Cardiac muscle cell (in vitro differentiated cells and primary cell): ENCODE measurements around the gene NINJ2. TPM values are rescaled to one million over a fixed set of nuclear protein-coding genes. Genes with fewer than 3 reads are reported as not detected.

ENCODE experiments used
- DNase-seq, 2 donors: peaks; one replicate each; pipeline versions ENCODE4 v3.0.0 to v3.0.0-alpha.2; 2010 to 2017; ENCODE audit warnings: low read depth in 1 of 2, low spot score in 1 of 2
- H3K27ac ChIP-seq: fragments of 200-600 bp; sonication (generic); 2 replicates; pipeline ENCODE4 v1.5.1; 2016
- H3K27me3 ChIP-seq: fragments of 200-600 bp; sonication (generic); 2 replicates; pipeline ENCODE4 v1.6.0; 2016; ENCODE audit warnings: control low read depth
- H3K36me3 ChIP-seq: fragments of 200-600 bp; sonication (generic); 2 replicates; pipeline ENCODE4 v1.5.1; 2016; ENCODE audit warnings: control low read depth
- H3K4me1 ChIP-seq: fragments of 200-600 bp; sonication (generic); 2 replicates; pipeline ENCODE4 v1.8.1; 2017; ENCODE audit warnings: low read depth, mild to moderate bottlenecking, mixed run types
- H3K4me3 ChIP-seq: fragments of 200-600 bp; sonication (generic); 2 replicates; pipeline ENCODE4 v1.5.1; 2016; ENCODE audit warnings: mild to moderate bottlenecking
- H3K9me3 ChIP-seq: fragments of 200-600 bp; sonication (generic); 2 replicates; pipeline ENCODE4 v1.5.1; 2017; ENCODE audit warnings: low read depth, mild to moderate bottlenecking, control low read depth
- CTCF ChIP-seq: IDR thresholded peaks from 2 replicates; pipeline ENCODE4 v1.5.1; 2012; ENCODE audit warnings: low read depth, mild to moderate bottlenecking, low read length
- polyA plus RNA-seq: library from polyadenylated mRNA; unstranded; fragments of >200 nt; fragmentation: Nextera tagmentation; extraction: Ambion mirVana; gene quantifications from 2 replicates; pipeline ENCODE4 v1.2.1, GENCODE V29; 2016
- total RNA-seq: library from RNA; depleted of rRNA; stranded (reverse); fragments of >200 nt; gene quantifications from 2 replicates; pipeline ENCODE4 v1.2.3, GENCODE V29; 2016

The NINJ2 gene
- total and polyA plus RNA-seq, 2 experiments from 2014 or later = 2.3 TPM; not detected in 1

GRCh38 chr12:526089-526488 is 137.2 kb downstream of the NINJ2 start:
- Histone ChIP-seq H3K4me1 (peaks cover 11% of the 10 kb centered on the region), H3K4me3 (no peak overlapping the region), H3K27ac (no peak overlapping the region), H3K27me3 (no peaks in the 10 kb centered on the region), H3K9me3 (no peaks in the 10 kb centered on the region), H3K36me3 (no peaks in the 10 kb centered on the region)
- no peak for TF ChIP-seq CTCF
- DNase-seq = no peak

- no peaks in the 10 kb centered on the region for H3K9me3 ChIP-seq
- H3K27me3 ChIP-seq = no peaks in the 10 kb centered on the region
- peak overlapping the region; percentile 13 for H3K27ac ChIP-seq
- no peaks in the 10 kb centered on the region for H3K36me3 ChIP-seq
- no peak for DNase-seq
- H3K4me3 ChIP-seq = no peak overlapping the region
- TF ChIP-seq CTCF = no peak
- H3K4me1 ChIP-seq = peaks cover 11% of the 10 kb centered on the region
Observed at GRCh38 chr12:524167-524951, 138.9 kb downstream of the NINJ2 start.

GRCh38 chr12:522692-523378 is 140.4 kb downstream of the NINJ2 start:
- no peak for TF ChIP-seq CTCF
- Histone ChIP-seq H3K27me3 (no peaks in the 10 kb centered on the region), H3K36me3 (no peaks in the 10 kb centered on the region), H3K27ac (peak overlapping the region; percentile 43), H3K4me1 (peaks cover 7% of the 10 kb centered on the region), H3K4me3 (no peak overlapping the region), H3K9me3 (no peaks in the 10 kb centered on the region)
- DNase-seq = no peak

GRCh38 chr12:520119-520518 is 143.1 kb downstream of the NINJ2 start:
- H3K27ac ChIP-seq = no peak overlapping the region
- H3K27me3 ChIP-seq = no peaks in the 10 kb centered on the region
- no peaks in the 10 kb centered on the region for H3K36me3 ChIP-seq
- no peak for DNase-seq
- no peak overlapping the region for H3K4me3 ChIP-seq
- peaks cover 7% of the 10 kb centered on the region for H3K4me1 ChIP-seq
- H3K9me3 ChIP-seq = no peaks in the 10 kb centered on the region
- no peak for TF ChIP-seq CTCF

GRCh38 chr12:517538-517937 is 145.7 kb downstream of the NINJ2 start:
- TF ChIP-seq CTCF = no peak
- H3K36me3 ChIP-seq = no peaks in the 10 kb centered on the region
- no peaks in the 10 kb centered on the region for H3K27me3 ChIP-seq
- no peak overlapping the region for H3K4me3 ChIP-seq
- H3K9me3 ChIP-seq = no peaks in the 10 kb centered on the region
- DNase-seq = no peak
- no peak overlapping the region for H3K27ac ChIP-seq
- no peaks in the 10 kb centered on the region for H3K4me1 ChIP-seq

Other genes with a start within 250 kb of the NINJ2 start
- gene B4GALNT3, start 203.5 kb downstream of the NINJ2 start, total RNA-seq = 38.6 and 39.2 TPM in 2 replicates
- gene B4GALNT3, start 203.5 kb downstream of the NINJ2 start, polyA plus RNA-seq = 23.7 and 26.4 TPM in 2 replicates
- 74.0 and 145 TPM in 2 replicates for gene WNK1, start 89.1 kb upstream of the NINJ2 start, total RNA-seq
- 110 and 150 TPM in 2 replicates for gene WNK1, start 89.1 kb upstream of the NINJ2 start, polyA plus RNA-seq